MM.1S (cell line): ENCODE data around the gene NXT2.

Experiments used
- CTCF ChIP-seq: fragments of 300-600 bp; sonication (generic); IDR thresholded peaks from 2 replicates; pipeline ENCODE4 v1.5.1; 2016; ENCODE audit warnings: antibody characterized with exemption, low read length, mixed read lengths
- EZH2 ChIP-seq: fragments of 300-600 bp; sonication (generic); optimal IDR thresholded peaks from 2 replicates; pipeline ENCODE3; 2017; ENCODE audit warnings: low read depth, mild to moderate bottlenecking, antibody characterized with exemption, low read length, mixed read lengths

GRCh38 chrX:109537324-109537665, 651 bp downstream of the NXT2 start:
- TF ChIP-seq CTCF (no peak), EZH2 (no peak)
